HG02885 (cell line): ENCODE results near the gene BOK.

Experiments used
- ATAC-seq: cut with Tn5 transposase; IDR thresholded peaks from one replicate; pipeline ENCODE4 v1.9.1; 2021; ENCODE audit warnings: mild to moderate bottlenecking; ENCODE audit not compliant: unreplicated experiment, poor library complexity

BOK gene

GRCh38 chr2:241617431-241618154 is 59.0 kb downstream of the BOK start:
- ATAC-seq, result no peak

- no peak for ATAC-seq
Observed at GRCh38 chr2:241618296-241618805, 59.8 kb downstream of the BOK start.

- no peak for ATAC-seq
Observed at GRCh38 chr2:241618829-241619228, 60.3 kb downstream of the BOK start.

- no peak for ATAC-seq
Observed at GRCh38 chr2:241619597-241620418, 61.3 kb downstream of the BOK start.

GRCh38 chr2:241620419-241620769 is 61.8 kb downstream of the BOK start:
- no peak for ATAC-seq
